A673 (cell line): Measurements from ENCODE around the gene AKAP3.

Experiments used
- CTCF ChIP-seq: fragments of 300-800, 200-600 bp; sonication (generic); conservative IDR thresholded peaks from 2 replicates; pipeline ENCODE4 v1.5.1; 2017; ENCODE audit warnings: low read depth, mild to moderate bottlenecking, antibody characterized with exemption, low read length, moderate library complexity, mixed read lengths
- EZH2 ChIP-seq: fragments of 200-600 bp; sonication (generic); IDR thresholded peaks from 2 replicates; pipeline ENCODE4 v1.6.1; 2017; ENCODE audit warnings: borderline replicate concordance, low read depth, mild to moderate bottlenecking, mixed read lengths, antibody characterized with exemption, low read length; ENCODE audit not compliant: poor library complexity, severe bottlenecking

- TF ChIP-seq CTCF (no peak), EZH2 (no peak)
These were observed 30.9 kb upstream of the AKAP3 start for GRCh38 chr12:4679711-4680110.
